Amniotic epithelial cell (primary cell): ENCODE results near the gene TPTE.
"Not testable (repeated sequence)": the region's sequence is repeated elsewhere in the genome, so short reads cannot be mapped to it uniquely, and the experiment has no call there.

ENCODE experiments used
- DNase-seq: peaks from one replicate; pipeline ENCODE4 v3.0.0-alpha.2; 2010; ENCODE audit warnings: low read depth

The TPTE gene

GRCh38 chr21:10617133-10617752, 95.9 kb downstream of the TPTE start:
- not testable (repeated sequence) for DNase-seq

GRCh38 chr21:10627316-10627863, 106.0 kb downstream of the TPTE start:
- DNase-seq, result no peak

GRCh38 chr21:10629239-10629638, 107.9 kb downstream of the TPTE start:
- not testable (repeated sequence) for DNase-seq

GRCh38 chr21:10630829-10631228, 109.4 kb downstream of the TPTE start:
- DNase-seq, result not testable (repeated sequence)

GRCh38 chr21:10631316-10631715, 109.9 kb downstream of the TPTE start:
- DNase-seq, result not testable (repeated sequence)

- DNase-seq, result not testable (repeated sequence)
These were observed 116.8 kb downstream of the TPTE start for GRCh38 chr21:10638144-10638543.

GRCh38 chr21:10639123-10639522, 117.7 kb downstream of the TPTE start:
- no peak for DNase-seq

- DNase-seq, result not testable (repeated sequence)
These were observed 118.4 kb downstream of the TPTE start for GRCh38 chr21:10639746-10640145.

- no peak for DNase-seq
These were observed 119.1 kb downstream of the TPTE start for GRCh38 chr21:10640446-10640845.

GRCh38 chr21:10641107-10641506, 119.7 kb downstream of the TPTE start:
- no peak for DNase-seq

- DNase-seq, result not testable (repeated sequence)
These were observed 124.3 kb downstream of the TPTE start for GRCh38 chr21:10645667-10646066.

GRCh38 chr21:10649350-10650149, 128.2 kb downstream of the TPTE start:
- DNase-seq, result not testable (repeated sequence)

GRCh38 chr21:10650297-10650696, 128.9 kb downstream of the TPTE start:
- DNase-seq, result not testable (repeated sequence)
